Measurements from ENCODE around the gene TSC2. TPM values are rescaled to one million over a fixed set of nuclear protein-coding genes. Genes with fewer than 3 reads are reported as not detected.

The TSC2 gene
- total and polyA plus RNA-seq, 2 of the 13 experiments (the other 11 are each of a cell fraction or from before 2014, with no cell fraction given), result 19.6 to 40.4 TPM

GRCh38 chr16:2003827-2004641 is 43.8 kb upstream of the TSC2 start (continued):
- TF ChIP-seq TFE3 (CRISPR knock-in tag; IDR thresholded peaks at IDR 0.05) (peak; percentile 71), ZBTB3 (CRISPR knock-in tag; IDR thresholded peaks at IDR 0.05; ENCODE audit: borderline replicate concordance, low read depth) (no peak), AGO1 (IDR thresholded peaks at IDR 0.05; ENCODE audit: low read depth, low read length, poor library complexity, severe bottlenecking) (peak; percentile 38), ZNF619 (CRISPR knock-in tag; IDR thresholded peaks at IDR 0.05) (no peak), IKZF1 (IDR thresholded peaks at IDR 0.05) (no peak), KDM3A (CRISPR knock-in tag; IDR thresholded peaks at IDR 0.05; ENCODE audit: low read depth) (peak; percentile 75), ZNF160 (CRISPR knock-in tag; IDR thresholded peaks at IDR 0.05) (no peak), TARDBP (CRISPR knock-in tag; IDR thresholded peaks at IDR 0.05) (peak; percentile 58; the same call in 1 of the 2 replicates), CENPX (CRISPR knock-in tag; IDR thresholded peaks at IDR 0.05) (no peak), EHMT2 (IDR thresholded peaks at IDR 0.05; ENCODE audit: borderline replicate concordance, low read depth, low read length) (no peak), MBNL3 (CRISPR knock-in tag; conservative IDR thresholded peaks at IDR 0.05) (no peak), HHEX (CRISPR knock-in tag; IDR thresholded peaks at IDR 0.05) (no peak), ZNF639 (CRISPR knock-in tag; conservative IDR thresholded peaks at IDR 0.05) (0 out of 2 replicates have a peak, but pooled peaks have one; percentile 29), ZBTB38 (CRISPR knock-in tag; IDR thresholded peaks at IDR 0.05) (peak; percentile 62; the same call in 1 of the 2 replicates), AGO2 (optimal IDR thresholded peaks at IDR 0.05; ENCODE audit: low read depth, low read length) (peak; percentile 20), KLF11 (CRISPR knock-in tag; IDR thresholded peaks at IDR 0.05) (no peak), HMGA1 (CRISPR knock-in tag; conservative IDR thresholded peaks at IDR 0.05) (no peak), ZNF761 (CRISPR knock-in tag; conservative IDR thresholded peaks at IDR 0.05) (no peak), ATF2 (CRISPR knock-in tag; IDR thresholded peaks at IDR 0.05) (peak; percentile 34; the same call in 1 of the 2 replicates), ZMAT5 (CRISPR knock-in tag; IDR thresholded peaks at IDR 0.05; ENCODE audit: borderline replicate concordance, low read depth) (no peak), ZSCAN9 (CRISPR knock-in tag; IDR thresholded peaks at IDR 0.05; ENCODE audit: borderline replicate concordance) (no peak), PRDM10 (CRISPR knock-in tag; IDR thresholded peaks at IDR 0.05; ENCODE audit: low read depth) (peak; percentile 15; the same call in 1 of the 2 replicates)
